Activated effector memory CD4-positive, alpha-beta T cell treated with Interleukin-2 at 50 U/mL for 16 hours (primary cell): ENCODE measurements around the gene MYO1A.
"Not testable (repeated sequence)": the region's sequence is repeated elsewhere in the genome, so short reads cannot be mapped to it uniquely, and the experiment has no call there.

Experiments
- DNase-seq: peaks from one replicate; pipeline ENCODE4 v3.0.0-alpha.2; 2020

Gene MYO1A

GRCh38 chr12:57046947-57047890 lies 2.7 kb downstream of the MYO1A start:
- DNase-seq = peak; percentile 7

GRCh38 chr12:57046086-57046791 lies 3.7 kb downstream of the MYO1A start:
- DNase-seq = no peak

DNA sequence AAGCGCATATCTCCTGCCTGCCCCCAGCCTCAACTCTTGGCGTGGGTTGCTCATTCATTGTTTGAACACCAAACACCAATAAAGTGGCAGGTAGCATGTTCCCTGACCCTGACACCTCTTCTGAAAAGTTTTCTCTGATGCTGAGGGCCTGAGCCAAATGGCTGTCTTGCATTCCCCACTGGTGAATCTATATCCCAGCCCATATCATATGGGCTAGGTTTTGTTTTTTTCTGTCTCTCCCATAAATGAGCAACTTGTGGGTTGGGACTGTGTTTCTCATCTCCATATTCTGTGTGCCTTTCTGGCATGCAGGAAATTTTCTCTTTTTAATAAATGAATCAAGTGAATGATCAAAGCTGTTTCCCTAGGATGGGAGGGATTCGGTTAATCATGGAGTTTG lies 5.0 kb downstream of the MYO1A start:
- no peak for DNase-seq

GRCh38 chr12:57044468-57044867 lies 5.5 kb downstream of the MYO1A start:
- no peak for DNase-seq

DNA sequence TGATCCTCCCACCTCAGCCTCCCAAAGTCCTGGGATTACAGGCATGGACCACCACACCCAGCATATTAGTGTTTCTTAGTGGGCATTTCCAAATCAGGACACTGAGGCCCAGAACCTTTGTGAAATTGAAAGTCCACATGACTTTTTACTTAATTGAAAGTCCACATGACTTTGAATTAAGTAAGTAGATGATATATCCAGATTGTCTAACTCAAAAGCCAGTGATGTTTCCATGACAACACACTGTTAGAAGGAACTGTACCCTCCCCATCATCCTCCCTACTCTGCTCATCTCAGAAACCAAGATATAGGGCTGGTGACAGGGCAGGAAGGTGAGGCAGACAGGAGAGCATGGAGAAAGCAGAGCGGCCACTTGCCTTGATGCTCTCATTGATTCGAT lies 7.2 kb downstream of the MYO1A start:
- no peak for DNase-seq

DNA sequence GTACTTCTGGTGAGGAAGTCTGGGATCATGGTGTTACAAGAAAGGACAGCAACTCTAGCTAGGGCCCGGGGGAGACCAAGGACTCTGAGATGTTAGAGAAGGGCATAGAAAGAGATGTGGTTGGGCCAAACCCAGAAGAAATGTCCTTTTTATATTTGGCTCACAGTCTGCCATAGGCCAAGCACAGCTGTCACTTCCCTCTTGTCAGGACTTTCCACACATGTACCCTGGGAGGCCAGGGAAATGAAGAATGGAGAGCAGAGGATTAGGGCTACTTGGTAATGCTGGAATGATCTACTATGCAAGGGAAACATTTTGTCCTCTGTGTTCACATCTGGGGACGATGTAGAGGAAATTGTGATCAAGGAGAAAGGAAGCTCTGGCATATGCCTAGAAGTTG lies 9.2 kb downstream of the MYO1A start:
- DNase-seq = no peak

DNA sequence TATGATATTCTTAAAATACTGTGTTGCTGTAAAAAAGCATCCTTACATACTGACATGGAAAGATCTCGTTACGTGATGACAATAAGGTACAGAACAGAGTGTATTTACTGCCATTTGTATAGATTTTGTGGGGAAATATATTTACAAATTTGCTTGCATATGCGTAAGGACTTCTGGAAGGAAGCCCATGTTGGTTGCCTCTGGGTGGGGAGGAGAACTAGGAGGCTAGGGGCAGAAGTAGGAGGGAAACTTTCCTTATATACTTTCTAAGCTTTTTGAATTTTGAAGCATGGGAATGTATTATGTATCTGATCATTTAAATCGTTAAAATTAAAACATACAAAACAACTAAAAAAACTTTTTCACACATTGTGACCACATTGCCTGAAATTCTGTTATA lies 9.7 kb downstream of the MYO1A start:
- DNase-seq = no peak

DNA sequence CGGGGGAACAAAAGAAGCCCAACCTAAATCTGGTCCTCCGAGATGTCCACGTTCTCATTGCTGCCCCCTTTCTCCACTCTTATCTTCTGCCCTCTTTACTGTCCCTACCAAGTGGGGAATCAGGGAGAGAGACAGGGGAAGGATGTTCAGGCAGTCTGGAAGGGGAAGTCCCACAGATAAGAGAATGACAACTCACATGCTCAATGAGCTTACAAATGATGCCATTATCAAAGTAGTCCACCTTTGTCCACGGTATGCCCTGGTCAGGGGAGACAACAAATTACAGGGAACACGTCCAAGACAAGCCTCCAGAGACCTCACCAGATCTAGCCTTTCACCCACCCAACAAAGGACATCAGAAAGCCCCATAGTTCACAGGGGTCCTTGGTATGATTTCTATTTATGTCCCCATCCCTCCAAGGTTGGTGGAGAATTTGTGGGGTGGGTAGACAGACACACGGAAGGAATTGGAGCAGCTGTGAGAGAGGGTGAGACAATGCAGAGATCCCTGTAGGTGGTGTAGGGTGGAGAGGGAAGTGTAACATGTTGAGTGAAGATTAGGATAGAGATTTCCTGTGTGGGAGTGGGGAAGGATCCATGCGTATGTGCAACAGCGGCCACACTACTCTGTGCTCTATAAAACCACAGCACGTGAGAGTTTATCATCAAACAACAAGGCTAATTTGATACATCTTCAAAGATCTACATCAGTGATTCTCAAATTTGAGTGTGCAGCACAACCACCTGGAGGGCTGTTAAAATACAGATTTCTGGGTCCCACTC lies 10.7 kb downstream of the MYO1A start:
- DNase-seq = no peak

- DNase-seq = no peak
Measured at GRCh38 chr12:57037264-57037663, 12.7 kb downstream of the MYO1A start.

DNA sequence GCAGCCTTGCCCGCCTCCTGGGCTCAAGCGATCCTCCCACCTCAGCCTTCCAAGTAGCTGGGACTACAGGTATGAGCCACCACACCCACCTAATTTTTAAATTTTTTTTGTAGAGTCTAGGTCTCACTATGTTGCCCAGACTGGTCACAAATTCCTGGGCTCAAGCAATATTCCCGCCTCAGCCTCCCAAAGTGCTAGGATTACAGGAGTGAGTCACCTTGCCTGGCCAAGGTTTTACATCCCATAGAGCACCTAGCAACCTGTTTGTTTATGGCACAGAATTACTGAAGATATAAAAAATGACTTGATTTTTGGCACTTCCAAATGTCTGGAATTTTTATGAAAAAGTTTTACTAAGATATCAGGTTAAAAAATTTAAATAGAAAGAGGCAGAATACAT lies 16.5 kb downstream of the MYO1A start:
- DNase-seq = no peak

DNA sequence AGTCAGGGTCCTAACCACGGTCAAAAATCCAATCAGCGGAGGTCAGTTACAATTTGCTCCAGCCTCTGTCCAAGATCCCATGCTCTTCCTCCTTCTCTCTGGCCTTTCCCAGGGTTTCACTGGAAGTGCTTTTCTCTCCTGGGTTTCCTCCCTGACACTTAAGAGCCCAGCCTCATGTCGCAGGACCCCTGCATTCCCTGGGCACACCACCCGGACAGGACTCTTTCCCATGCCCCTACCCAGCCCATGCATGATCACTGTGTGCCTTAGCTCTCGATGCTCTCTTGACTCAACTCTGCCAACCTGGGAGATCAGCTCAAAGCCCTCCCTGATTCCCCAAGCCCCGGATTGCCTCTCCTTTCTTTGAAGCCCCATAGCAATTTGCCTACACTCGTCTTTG lies 18.1 kb downstream of the MYO1A start:
- DNase-seq = no peak

DNA sequence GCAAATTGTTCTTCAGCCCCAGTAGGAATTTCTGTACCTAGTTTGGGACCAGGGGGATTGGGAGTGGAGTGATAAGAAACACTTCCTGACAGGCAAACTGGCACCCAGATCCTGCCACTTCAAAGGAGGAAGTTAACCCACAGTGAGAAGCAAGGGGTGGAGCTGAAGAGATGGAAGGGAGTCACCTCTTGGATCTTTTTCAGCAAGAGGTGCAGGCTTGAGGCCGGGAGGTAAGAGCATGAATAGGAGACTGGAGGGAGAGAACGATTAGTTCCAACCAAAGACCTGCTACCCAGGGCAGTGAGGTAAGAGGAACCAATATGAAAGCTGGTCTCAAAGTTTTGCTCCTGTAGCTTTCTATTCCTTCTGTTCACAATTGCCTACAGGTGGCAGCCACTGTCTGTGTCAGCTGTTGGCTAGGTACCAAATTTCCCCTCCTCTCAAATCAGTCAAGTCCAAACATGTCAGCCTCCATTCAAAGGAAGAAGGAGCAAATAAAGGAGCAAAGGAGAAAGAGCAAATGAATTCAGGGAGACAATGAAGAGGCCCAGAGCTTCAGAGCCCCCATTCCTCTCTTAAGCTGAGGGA lies 18.7 kb downstream of the MYO1A start:
- no peak for DNase-seq

DNA sequence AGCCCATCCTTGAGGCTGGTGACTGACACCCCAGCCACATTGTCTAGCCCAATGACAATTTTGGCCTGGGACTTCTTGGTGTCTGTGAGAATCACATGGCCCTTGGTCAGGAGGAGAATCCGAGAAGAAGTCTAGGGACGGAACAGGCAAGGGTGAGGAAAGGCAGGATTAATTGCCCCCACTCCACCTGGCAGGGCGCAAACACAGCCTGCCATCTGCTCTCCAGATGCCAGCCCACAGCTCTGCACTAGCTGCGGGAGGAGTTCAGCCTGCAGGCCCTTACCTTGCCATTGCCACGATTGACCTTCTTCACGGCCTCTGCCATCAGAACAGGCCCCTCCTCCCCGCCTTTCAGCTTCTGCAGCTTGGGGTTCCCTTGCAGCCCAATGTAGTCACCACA lies 20.5 kb downstream of the MYO1A start:
- DNase-seq = no peak

DNA sequence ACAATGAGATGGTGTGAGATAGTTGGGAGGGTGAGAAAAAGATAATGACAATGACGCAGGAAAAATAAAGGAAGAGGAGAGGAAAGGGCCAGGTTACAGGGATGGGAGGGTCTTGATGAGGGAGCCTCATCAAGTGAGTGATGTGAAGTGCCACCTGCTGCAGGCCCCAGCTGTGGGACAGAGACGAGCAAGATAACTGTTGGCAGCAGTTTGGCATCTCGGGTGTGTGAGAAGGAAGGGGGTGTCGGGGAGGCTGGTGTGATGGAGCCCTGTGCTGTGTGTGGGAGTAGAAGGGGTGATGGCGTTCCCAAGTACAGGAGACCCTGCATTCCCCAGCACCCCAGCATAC lies 22.1 kb downstream of the MYO1A start:
- DNase-seq = no peak

DNA sequence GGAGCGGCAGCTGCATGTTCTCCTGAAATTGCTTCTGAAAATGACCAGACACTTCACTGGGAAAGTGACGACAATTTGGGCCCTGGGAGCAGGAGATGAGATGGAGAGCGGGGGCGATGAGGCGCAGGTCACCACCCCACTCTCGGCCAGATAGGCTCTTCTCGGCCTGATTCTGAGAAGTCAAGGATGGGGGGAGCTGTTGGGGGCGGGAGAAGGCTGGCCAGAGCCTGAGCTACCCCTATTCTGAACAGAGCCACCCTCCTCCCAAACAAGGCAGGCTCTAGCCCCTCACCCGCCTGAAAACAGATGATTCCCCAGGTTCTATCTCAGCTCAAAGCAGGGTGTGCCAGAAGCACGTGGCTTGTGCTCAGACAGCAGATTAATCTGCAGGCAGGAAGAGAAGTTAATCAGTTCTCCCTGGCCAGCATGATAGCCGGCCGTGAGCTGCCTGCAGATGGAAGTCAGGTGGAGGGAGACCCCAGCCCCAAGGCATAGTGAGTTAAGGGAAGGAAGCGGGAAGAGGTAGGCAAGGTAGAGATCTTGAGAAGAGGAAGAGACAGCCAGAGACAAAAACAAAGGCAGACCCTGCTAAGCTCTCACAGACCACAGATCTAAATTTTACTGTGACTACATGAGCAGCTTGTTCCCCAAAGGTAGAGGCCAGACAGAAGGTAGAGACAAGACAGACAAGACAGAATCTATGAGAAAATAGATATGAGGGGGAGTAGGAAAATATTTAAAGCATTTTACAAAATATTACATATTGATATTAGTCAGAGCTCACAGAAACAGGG lies 22.7 kb downstream of the MYO1A start:
- no peak for DNase-seq

- DNase-seq = no peak
Measured at GRCh38 chr12:57025196-57025595, 24.7 kb downstream of the MYO1A start.

DNA sequence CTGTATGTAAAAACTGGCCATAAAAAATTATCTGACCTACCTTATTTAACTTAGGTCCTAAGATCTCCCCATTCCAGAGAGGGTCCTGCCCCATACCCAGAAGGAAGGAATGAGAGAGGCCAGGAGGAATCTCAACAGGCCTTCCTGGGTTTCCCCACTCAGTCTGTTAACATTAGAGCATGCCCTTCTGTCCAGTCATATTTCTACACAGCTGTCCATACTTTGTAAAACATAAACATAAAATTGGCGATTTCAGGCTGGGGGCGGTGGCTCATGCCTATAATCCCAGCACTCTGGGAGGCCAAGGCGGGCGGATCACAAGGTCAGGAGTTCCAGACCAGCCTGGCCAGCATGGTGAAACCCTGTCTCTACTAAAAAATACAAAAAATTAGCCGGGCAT lies 27.6 kb downstream of the MYO1A start:
- not testable (repeated sequence) for DNase-seq

GRCh38 chr12:57019983-57020719 lies 29.8 kb downstream of the MYO1A start:
- no peak for DNase-seq

GRCh38 chr12:57018906-57019305 lies 31.0 kb downstream of the MYO1A start:
- no peak for DNase-seq

GRCh38 chr12:57018353-57018752 lies 31.6 kb downstream of the MYO1A start:
- not testable (repeated sequence) for DNase-seq

DNA sequence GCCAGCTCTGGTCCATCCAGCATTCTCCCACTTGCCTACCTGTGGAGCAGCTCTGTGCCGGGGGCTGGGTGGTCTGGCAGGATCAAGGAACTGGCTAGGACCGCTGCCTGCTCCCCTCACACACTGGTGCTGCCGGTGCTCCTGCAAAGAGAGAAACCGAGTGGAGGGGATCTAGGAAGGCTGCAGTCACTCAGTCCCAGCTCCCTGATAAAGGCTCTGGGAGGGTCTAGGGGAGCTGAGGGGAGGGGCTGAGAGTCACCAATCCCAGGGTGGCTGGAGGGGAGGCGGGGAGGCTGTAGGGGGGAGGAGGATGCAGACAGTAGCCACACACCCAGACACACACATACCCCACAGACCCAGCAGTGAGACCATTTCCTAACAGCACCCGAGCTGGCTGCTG lies 33.6 kb downstream of the MYO1A start, which contains the start of gene TAC3:
TSS of gene TAC3 (minus strand) at position 182 of the 400 bp plus-strand sequence. CDS start 732 bp downstream, outside the sequence.
- no peak for DNase-seq
